RWPE2 (cell line): Measurements from ENCODE around the gene CDIP1.
A peak's percentile ranks its signal among the peaks of the same experiment; 100 is the strongest.

Experiments
- ATAC-seq: fragments of 200-7000 bp; cut with Tn5 transposase; 3 replicates; pipeline ENCODE4 v1.9.1; 2021; ENCODE audit warnings: low read depth
- DNase-seq: peaks from one replicate; pipeline ENCODE4 v3.0.0-alpha.2; 2020; ENCODE audit warnings: low spot score
- H3K27ac ChIP-seq: fragments of 450-650 bp; 2 replicates; pipeline ENCODE4 v1.5.1; 2017; ENCODE audit warnings: mild to moderate bottlenecking; ENCODE audit not compliant: poor library complexity, severe bottlenecking
- H3K27me3 ChIP-seq: fragments of 250-450 bp; sonication (Bioruptor Pico); 2 replicates; pipeline ENCODE4 v1.5.1; 2021; ENCODE audit warnings: mild to moderate bottlenecking, moderate library complexity; ENCODE audit not compliant: insufficient read depth, poor library complexity, severe bottlenecking
- H3K36me3 ChIP-seq: fragments of 250-450 bp; sonication (Bioruptor Pico); 2 replicates; pipeline ENCODE4 v1.5.1; 2020; ENCODE audit warnings: low read depth, mild to moderate bottlenecking, moderate library complexity
- H3K4me1 ChIP-seq: fragments of 250-450 bp; sonication (Bioruptor Pico); 2 replicates; pipeline ENCODE4 v1.5.1; 2021; ENCODE audit warnings: mild to moderate bottlenecking, moderate library complexity; ENCODE audit not compliant: insufficient read depth, poor library complexity, severe bottlenecking
- H3K4me3 ChIP-seq: fragments of 250-450 bp; sonication (Bioruptor Pico); 2 replicates; pipeline ENCODE4 v1.5.1; 2021; ENCODE audit warnings: mild to moderate bottlenecking, moderate library complexity; ENCODE audit not compliant: severe bottlenecking
- H3K9me3 ChIP-seq: fragments of 250-450 bp; sonication (Bioruptor Pico); 2 replicates; pipeline ENCODE4 v1.5.1; 2021; ENCODE audit warnings: mild to moderate bottlenecking, moderate library complexity; ENCODE audit not compliant: severe bottlenecking
- CTCF ChIP-seq: fragments of 450-650 bp; IDR thresholded peaks from one replicate; pipeline ENCODE4 v1.5.1; 2017; ENCODE audit warnings: mild to moderate bottlenecking, moderate library complexity; ENCODE audit not compliant: poor library complexity, severe bottlenecking

Gene CDIP1

GRCh38 chr16:4531811-4532210 is 6.8 kb downstream of the CDIP1 start:
- H3K4me1 ChIP-seq = peaks cover 1% of the 10 kb centered on the region
- H3K27me3 ChIP-seq = no peaks in the 10 kb centered on the region
- no peaks in the 10 kb centered on the region for H3K9me3 ChIP-seq
- H3K36me3 ChIP-seq = no peaks in the 10 kb centered on the region; the same call in 1 of the 2 replicates
- TF ChIP-seq CTCF = no peak
- no peak for DNase-seq
- H3K27ac ChIP-seq = no peak overlapping the region
- ATAC-seq = no peak
- H3K4me3 ChIP-seq = no peak overlapping the region

DNA sequence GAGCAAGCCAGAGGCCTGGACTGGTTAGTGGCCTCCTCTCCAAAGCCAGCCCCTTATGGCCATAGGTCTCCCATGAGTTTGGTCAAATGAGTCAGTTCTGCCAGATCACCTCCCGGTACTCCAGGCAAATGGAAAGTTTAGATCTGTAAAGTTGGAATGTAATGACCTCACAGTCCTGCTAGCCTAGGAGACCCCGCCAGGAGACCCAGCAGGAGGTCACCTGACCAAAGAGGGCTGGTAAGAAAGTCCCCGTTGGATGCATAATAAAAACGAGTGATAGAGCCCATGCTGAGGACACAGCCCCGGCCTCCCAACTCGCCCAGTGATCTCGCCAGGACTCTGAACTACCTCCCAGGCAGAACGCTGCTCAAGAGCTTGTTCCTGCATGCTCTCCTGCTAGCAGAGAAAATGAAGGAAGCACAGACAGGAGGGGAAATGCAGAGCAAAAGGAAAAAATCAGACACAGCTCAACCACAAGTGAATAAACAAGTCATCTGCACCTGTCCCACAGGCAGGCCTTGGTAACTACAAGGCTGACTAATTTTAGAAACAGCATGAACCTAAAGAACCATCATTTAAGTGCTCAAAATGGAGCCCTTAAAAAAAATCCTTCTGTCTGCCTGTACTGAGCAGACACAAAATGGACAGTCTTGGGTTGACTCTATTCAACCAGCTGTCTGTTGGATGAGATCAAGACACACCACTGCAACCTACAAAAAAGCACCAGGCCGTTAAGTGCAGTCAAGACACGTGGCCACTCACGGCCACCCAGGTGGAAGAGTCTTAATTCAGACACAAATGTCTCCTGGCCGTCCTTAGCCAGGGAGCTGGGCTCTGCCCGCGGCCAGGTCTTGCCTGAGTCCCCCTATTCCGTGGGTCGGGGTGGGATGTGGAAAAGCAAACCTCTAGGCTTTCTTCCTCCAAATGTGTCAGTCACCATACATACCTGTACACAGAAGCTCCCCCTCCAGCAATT is 9.2 kb downstream of the CDIP1 start:
- no peaks in the 10 kb centered on the region for H3K4me1 ChIP-seq
- H3K36me3 ChIP-seq = no peaks in the 10 kb centered on the region; the same call in 1 of the 2 replicates
- no peak for TF ChIP-seq CTCF
- ATAC-seq (peak; percentile 34), DNase-seq (no peak)
- H3K27ac ChIP-seq = no peak overlapping the region
- H3K27me3 ChIP-seq = no peaks in the 10 kb centered on the region
- H3K4me3 ChIP-seq = no peak overlapping the region
- H3K9me3 ChIP-seq = no peaks in the 10 kb centered on the region

- DNase-seq (no peak), ATAC-seq (no peak)
- Histone ChIP-seq H3K27me3 (no peaks in the 10 kb centered on the region), H3K36me3 (no peaks in the 10 kb centered on the region; the same call in 1 of the 2 replicates), H3K4me3 (no peak overlapping the region), H3K4me1 (no peaks in the 10 kb centered on the region), H3K9me3 (no peaks in the 10 kb centered on the region), H3K27ac (no peak overlapping the region)
- TF ChIP-seq CTCF = no peak
These were observed 12.8 kb downstream of the CDIP1 start for GRCh38 chr16:4525634-4526277.

DNA sequence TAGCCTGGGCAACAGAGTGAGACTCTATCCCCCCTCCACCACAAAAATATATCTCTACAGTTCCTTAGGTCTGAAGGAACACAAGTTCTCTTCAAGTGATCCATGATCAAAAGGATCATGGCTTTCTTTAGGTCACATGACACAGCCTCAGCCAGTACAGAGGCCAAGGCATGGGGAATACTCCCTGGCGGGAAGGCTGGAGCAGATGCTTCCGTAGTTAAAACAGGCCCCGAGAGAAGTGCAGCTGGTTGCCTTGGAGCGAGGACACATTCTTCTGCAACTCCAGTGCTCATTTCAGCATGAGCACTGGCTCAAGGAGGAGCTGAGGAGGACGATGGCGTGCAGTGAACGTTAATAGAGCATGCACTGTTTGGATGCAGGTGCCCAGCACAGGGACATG is 13.5 kb downstream of the CDIP1 start:
- no peak for DNase-seq
- Histone ChIP-seq H3K4me3 (no peak overlapping the region), H3K27me3 (no peaks in the 10 kb centered on the region), H3K27ac (no peak overlapping the region), H3K4me1 (no peaks in the 10 kb centered on the region), H3K9me3 (no peaks in the 10 kb centered on the region), H3K36me3 (no peaks in the 10 kb centered on the region; the same call in 1 of the 2 replicates)
- ATAC-seq = no peak
- TF ChIP-seq CTCF = no peak
